Endodermal cell (in vitro differentiated cells): Measurements from ENCODE around the gene ASIC4. TPM values are rescaled to one million over a fixed set of nuclear protein-coding genes. Genes with fewer than 3 reads are reported as not detected.
A peak's percentile ranks its signal among the peaks of the same experiment; 100 is the strongest.

Source experiments
- DNase-seq: peaks from one replicate; pipeline ENCODE4 v3.0.0-alpha.2; 2017
- H3K27ac ChIP-seq: 2 replicates; pipeline ENCODE4 v1.5.1; 2013; ENCODE audit warnings: mild to moderate bottlenecking, low read depth, low read length, moderate library complexity
- H3K27me3 ChIP-seq: 2 replicates; pipeline ENCODE4 v1.6.1; 2013; ENCODE audit warnings: mild to moderate bottlenecking, low read length, moderate library complexity; ENCODE audit not compliant: insufficient read depth, control insufficient read depth, poor library complexity, severe bottlenecking
- H3K36me3 ChIP-seq: 2 replicates; pipeline ENCODE4 v1.7.0; 2013; ENCODE audit warnings: mild to moderate bottlenecking, low read length, moderate library complexity; ENCODE audit not compliant: control insufficient read depth, insufficient read depth
- H3K4me1 ChIP-seq: one replicate; pipeline ENCODE4 v1.7.0; 2013; ENCODE audit warnings: low read length; ENCODE audit not compliant: control insufficient read depth, insufficient read depth
- H3K4me3 ChIP-seq: 2 replicates; pipeline ENCODE4 v1.5.1; 2013; ENCODE audit warnings: mild to moderate bottlenecking, low read length, moderate library complexity
- H3K9ac ChIP-seq: 2 replicates; pipeline ENCODE4 v1.6.1; 2013; ENCODE audit warnings: mild to moderate bottlenecking, low read length, moderate library complexity; ENCODE audit not compliant: poor library complexity, severe bottlenecking; ENCODE audit errors: extremely low read depth
- H3K9me3 ChIP-seq: 2 replicates; pipeline ENCODE4 v1.6.1; 2013; ENCODE audit warnings: mild to moderate bottlenecking, low read length, moderate library complexity; ENCODE audit not compliant: control insufficient read depth
- H3K27ac Mint-ChIP-seq: 2 replicates; pipeline ENCODE4 v1.8.0; 2020; ENCODE audit warnings: mixed read lengths
- H3K27me3 Mint-ChIP-seq: 2 replicates; pipeline ENCODE4 v1.8.0; 2021; ENCODE audit warnings: mild to moderate bottlenecking, mixed read lengths; ENCODE audit not compliant: insufficient read depth
- H3K36me3 Mint-ChIP-seq: 2 replicates; pipeline ENCODE4 v1.8.0; 2020; ENCODE audit warnings: low read depth, mixed read lengths
- H3K4me1 Mint-ChIP-seq: 2 replicates; pipeline ENCODE4 v1.8.0; 2020; ENCODE audit warnings: mixed read lengths
- H3K4me3 Mint-ChIP-seq: 2 replicates; pipeline ENCODE4 v1.8.0; 2020; ENCODE audit warnings: mild to moderate bottlenecking, moderate library complexity, mixed read lengths
- H3K9me3 Mint-ChIP-seq: 2 replicates; pipeline ENCODE4 v1.8.0; 2020; ENCODE audit warnings: mild to moderate bottlenecking, mixed read lengths
- WGBS, 2 experiments: methylation state at CpG; one replicate each; pipeline versions ENCODE4 v1.1.5 to v1.1.7; 2013; ENCODE audit warnings: missing lambda C conversion rate in 2 of 2, mixed read lengths in 1 of 2; ENCODE audit not compliant: insufficient coverage in 1 of 2, insufficient read length in 1 of 2; 5-methylcytosine and 5-hydroxymethylcytosine counted together
- total RNA-seq, 2 donors: library from RNA; stranded (reverse); fragmentation: NEBNext Ultra II Directional in 1 of 2; extraction: Animal tissue kit (Norgen Biotek cat#: 25700) in 1 of 2; gene quantifications; 2 replicates in 1 of 2; 3 replicates in 1 of 2; pipeline ENCODE4 v1.2.1, GENCODE V29; 2021
- TF ChIP-seq, protein P1 (sequence below): fragments of 200-600 bp; sonication (generic); conservative IDR thresholded peaks from 2 replicates; pipeline ENCODE4 v1.5.0; 2021; ENCODE audit warnings: antibody characterized with exemption, mild to moderate bottlenecking

ASIC4 gene
- total RNA-seq, 2 donors from 2014 or later: 0.29 to 1.00 TPM

DNA sequence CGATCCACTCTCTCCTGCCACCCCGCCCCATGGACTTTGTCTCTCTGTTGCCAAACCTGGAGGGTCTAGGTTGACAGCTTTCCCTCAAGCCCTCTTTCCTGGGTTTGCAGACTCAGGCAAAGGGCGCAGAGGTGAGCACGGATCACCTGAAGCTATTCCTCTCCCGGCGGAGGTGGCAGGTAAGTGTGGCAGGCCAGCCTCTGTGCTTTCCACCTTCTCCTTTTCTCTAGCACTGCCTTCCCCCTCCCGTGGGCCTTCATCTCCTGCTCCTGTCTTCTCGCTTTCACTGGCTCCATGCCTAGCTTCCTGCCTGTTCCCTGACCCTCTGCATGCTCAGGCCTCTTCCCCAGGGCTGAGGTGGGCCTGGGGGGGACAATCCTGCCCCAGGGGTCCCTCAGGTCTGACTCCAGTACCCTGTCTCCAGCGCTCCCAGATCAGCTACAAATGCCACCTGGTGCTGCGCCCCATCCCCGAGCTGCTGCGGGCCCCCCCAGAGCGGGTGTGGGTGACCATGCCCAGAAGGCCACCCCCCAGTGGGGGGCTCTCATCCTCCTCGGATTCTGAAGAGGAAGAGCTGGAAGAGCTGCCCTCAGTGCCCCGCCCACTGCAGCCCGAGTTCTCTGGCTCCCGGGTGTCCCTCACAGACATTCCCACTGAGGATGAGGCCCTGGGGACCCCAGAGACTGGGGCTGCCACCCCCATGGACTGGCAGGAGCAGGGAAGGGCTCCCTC lies 31.4 kb upstream of the ASIC4 start:
- TF ChIP-seq, protein P1, sequence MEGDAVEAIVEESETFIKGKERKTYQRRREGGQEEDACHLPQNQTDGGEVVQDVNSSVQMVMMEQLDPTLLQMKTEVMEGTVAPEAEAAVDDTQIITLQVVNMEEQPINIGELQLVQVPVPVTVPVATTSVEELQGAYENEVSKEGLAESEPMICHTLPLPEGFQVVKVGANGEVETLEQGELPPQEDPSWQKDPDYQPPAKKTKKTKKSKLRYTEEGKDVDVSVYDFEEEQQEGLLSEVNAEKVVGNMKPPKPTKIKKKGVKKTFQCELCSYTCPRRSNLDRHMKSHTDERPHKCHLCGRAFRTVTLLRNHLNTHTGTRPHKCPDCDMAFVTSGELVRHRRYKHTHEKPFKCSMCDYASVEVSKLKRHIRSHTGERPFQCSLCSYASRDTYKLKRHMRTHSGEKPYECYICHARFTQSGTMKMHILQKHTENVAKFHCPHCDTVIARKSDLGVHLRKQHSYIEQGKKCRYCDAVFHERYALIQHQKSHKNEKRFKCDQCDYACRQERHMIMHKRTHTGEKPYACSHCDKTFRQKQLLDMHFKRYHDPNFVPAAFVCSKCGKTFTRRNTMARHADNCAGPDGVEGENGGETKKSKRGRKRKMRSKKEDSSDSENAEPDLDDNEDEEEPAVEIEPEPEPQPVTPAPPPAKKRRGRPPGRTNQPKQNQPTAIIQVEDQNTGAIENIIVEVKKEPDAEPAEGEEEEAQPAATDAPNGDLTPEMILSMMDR: no peak
- no peak overlapping the region for H3K27ac Mint-ChIP-seq

DNA sequence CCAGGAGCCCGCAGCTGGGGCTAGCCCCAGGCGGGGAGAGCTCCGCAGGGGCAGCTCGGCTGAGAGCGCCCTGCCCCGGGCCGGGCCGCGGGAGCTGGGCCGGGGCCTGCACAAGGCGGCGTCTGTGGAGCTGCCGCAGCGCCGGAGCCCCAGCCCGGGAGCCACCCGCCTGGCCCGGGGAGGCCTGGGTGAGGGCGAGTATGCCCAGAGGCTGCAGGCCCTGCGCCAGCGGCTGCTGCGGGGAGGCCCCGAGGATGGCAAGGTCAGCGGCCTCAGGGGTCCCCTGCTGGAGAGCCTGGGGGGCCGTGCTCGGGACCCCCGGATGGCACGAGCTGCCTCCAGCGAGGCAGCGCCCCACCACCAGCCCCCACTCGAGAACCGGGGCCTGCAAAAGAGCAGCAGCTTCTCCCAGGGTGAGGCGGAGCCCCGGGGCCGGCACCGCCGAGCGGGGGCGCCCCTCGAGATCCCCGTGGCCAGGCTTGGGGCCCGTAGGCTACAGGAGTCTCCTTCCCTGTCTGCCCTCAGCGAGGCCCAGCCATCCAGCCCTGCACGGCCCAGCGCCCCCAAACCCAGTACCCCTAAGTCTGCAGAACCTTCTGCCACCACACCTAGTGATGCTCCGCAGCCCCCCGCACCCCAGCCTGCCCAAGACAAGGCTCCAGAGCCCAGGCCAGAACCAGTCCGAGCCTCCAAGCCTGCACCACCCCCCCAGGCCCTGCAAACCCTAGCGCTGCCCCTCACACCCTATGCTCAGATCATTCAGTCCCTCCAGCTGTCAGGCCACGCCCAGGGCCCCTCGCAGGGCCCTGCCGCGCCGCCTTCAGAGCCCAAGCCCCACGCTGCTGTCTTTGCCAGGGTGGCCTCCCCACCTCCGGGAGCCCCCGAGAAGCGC lies 30.6 kb upstream of the ASIC4 start:
- H3K27ac ChIP-seq: no peak overlapping the region
- no peak overlapping the region for H3K9ac ChIP-seq
- peaks cover 4% of the 10 kb centered on the region for H3K4me1 ChIP-seq
- WGBS, 2 experiments: 60 to 72% methylated on average over 27 to 58 of the region's 58 CpGs
- H3K9me3 Mint-ChIP-seq: no peaks in the 10 kb centered on the region
- no peaks in the 10 kb centered on the region for H3K4me1 Mint-ChIP-seq
- DNase-seq: peak; percentile 69
- H3K4me3 ChIP-seq: no peak overlapping the region
- TF ChIP-seq, protein P1: no peak
- no peaks in the 10 kb centered on the region for H3K9me3 ChIP-seq
- H3K27me3 ChIP-seq: peaks cover 68% of the 10 kb centered on the region
- H3K4me3 Mint-ChIP-seq: peak overlapping the region; percentile 32
- H3K27me3 Mint-ChIP-seq: peaks cover 83% of the 10 kb centered on the region
- H3K36me3 ChIP-seq: no peaks in the 10 kb centered on the region
- no peak overlapping the region for H3K27ac Mint-ChIP-seq
- H3K36me3 Mint-ChIP-seq: no peaks in the 10 kb centered on the region

More for the DNA sequence above, 31.4 kb upstream of the ASIC4 start:
- Histone ChIP-seq H3K4me1 (peaks cover 4% of the 10 kb centered on the region), H3K9ac (no peak overlapping the region), H3K4me3 (no peak overlapping the region), H3K27me3 (peaks cover 61% of the 10 kb centered on the region), H3K27ac (no peak overlapping the region), H3K9me3 (no peaks in the 10 kb centered on the region), H3K36me3 (no peaks in the 10 kb centered on the region)
- no peak for DNase-seq
- Mint-ChIP-seq H3K4me1 (no peaks in the 10 kb centered on the region), H3K27me3 (peaks cover 76% of the 10 kb centered on the region), H3K4me3 (no peak overlapping the region), H3K9me3 (no peaks in the 10 kb centered on the region), H3K36me3 (no peaks in the 10 kb centered on the region)
- 86 to 91% methylated on average over 8 to 17 of the region's 17 CpGs for WGBS, 2 experiments

DNA sequence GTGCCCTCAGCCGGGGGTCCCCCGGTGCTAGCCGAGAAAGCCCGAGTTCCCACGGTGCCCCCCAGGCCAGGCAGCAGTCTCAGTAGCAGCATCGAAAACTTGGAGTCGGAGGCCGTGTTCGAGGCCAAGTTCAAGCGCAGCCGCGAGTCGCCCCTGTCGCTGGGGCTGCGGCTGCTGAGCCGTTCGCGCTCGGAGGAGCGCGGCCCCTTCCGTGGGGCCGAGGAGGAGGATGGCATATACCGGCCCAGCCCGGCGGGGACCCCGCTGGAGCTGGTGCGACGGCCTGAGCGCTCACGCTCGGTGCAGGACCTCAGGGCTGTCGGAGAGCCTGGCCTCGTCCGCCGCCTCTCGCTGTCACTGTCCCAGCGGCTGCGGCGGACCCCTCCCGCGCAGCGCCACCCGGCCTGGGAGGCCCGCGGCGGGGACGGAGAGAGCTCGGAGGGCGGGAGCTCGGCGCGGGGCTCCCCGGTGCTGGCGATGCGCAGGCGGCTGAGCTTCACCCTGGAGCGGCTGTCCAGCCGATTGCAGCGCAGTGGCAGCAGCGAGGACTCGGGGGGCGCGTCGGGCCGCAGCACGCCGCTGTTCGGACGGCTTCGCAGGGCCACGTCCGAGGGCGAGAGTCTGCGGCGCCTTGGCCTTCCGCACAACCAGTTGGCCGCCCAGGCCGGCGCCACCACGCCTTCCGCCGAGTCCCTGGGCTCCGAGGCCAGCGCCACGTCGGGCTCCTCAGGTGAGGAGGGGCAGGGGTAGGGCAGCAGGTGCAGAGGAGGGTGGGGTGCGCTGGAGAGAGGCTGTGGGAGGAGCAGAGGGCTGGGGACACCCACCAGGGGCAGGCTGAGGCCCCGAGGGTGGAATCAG lies 29.7 kb upstream of the ASIC4 start:
- Histone ChIP-seq H3K4me3 (no peak overlapping the region), H3K27me3 (peaks cover 68% of the 10 kb centered on the region), H3K9ac (no peak overlapping the region), H3K36me3 (no peaks in the 10 kb centered on the region), H3K9me3 (no peaks in the 10 kb centered on the region), H3K27ac (no peak overlapping the region), H3K4me1 (peaks cover 4% of the 10 kb centered on the region)
- H3K27me3 Mint-ChIP-seq: peaks cover 77% of the 10 kb centered on the region
- TF ChIP-seq, protein P1: no peak
- peak; percentile 82 for DNase-seq
- H3K4me3 Mint-ChIP-seq: peak overlapping the region; percentile 32
- no peaks in the 10 kb centered on the region for H3K9me3 Mint-ChIP-seq
- no peaks in the 10 kb centered on the region for H3K4me1 Mint-ChIP-seq
- no peaks in the 10 kb centered on the region for H3K36me3 Mint-ChIP-seq
- no peak overlapping the region for H3K27ac Mint-ChIP-seq
- WGBS, 2 experiments: 4 to 9% methylated on average over 25 to 89 of the region's 89 CpGs
